Measurements from ENCODE around the gene IL16.

IL16 gene

DNA sequence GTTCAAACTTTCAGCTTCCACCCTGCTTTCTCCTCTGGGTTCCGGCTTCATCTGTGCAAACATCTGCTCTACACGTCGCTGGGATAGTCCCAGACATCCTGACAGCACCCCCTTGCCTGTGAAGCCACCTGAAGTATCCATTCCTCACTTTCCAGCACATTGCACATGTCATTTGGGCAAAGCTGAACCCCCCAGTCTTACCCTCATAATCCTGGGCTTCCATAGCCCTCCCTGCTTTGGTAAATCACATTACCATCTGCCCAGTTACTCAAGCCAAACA, 84.7 kb downstream of the IL16 start:
- Histone ChIP-seq H3K27ac (replicated peaks) (no peak overlapping the region), H3K27me3 (ENCODE audit: insufficient read depth, poor library complexity, severe bottlenecking) (no peaks in the 10 kb centered on the region), H3K4me3 (replicated peaks; ENCODE audit: insufficient read depth, low read length) (no peak overlapping the region)
- TF ChIP-seq POLR2AphosphoS5 (IDR thresholded peaks at IDR 0.05; ENCODE audit: low read depth): no peak
- no peak for TF ChIP-seq SPI1 (IDR thresholded peaks at IDR 0.05; ENCODE audit: borderline replicate concordance, low read depth)
- DNase-seq (ENCODE audit: low read depth in 1 of 2, low spot score in 1 of 2): no peak

DNA sequence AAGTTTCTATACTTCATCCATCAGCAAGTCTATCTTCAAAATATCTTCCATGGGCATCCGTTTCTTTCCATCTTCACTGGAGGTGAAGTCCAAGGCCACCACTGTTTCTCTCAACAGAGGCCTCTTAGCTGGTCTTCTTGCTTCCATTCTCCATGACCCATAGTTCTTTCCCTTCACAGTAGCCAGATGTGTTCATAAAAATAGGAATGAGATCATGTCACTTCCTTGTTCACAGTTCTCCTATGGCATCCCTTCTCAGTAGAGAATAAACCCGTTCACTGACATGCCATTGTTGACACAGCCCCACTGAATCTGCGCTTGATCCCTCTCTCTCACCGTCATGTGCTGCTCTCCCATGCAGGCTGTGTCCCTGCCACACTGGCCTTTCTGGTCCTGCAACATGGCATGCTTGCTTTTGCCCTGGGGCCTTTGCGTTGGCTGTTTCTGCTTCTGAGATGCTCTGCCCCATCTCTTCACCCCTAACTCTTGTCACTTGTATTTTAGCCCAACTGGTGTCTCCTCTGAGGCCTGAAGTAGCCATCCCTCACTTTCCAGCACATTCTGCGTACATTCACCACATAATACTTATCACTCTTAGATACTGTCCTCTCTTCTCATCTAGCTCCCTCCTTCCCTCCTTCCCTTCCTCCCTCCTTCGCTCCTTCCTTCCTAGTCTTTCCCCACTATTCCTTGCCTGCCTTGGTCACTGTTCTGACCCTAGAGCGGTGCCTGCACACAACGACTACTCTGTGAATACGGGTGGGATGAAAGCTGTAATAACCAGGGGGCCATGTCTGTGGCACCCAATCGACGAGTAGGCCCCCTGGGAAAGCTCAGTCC, 85.3 kb downstream of the IL16 start:
- no peak for DNase-seq (ENCODE audit: low read depth in 1 of 2, low spot score in 1 of 2)
- no peak overlapping the region for H3K4me3 ChIP-seq (replicated peaks; ENCODE audit: insufficient read depth, low read length)
- no peak overlapping the region for H3K27ac ChIP-seq (replicated peaks)
- H3K27me3 ChIP-seq (ENCODE audit: insufficient read depth, poor library complexity, severe bottlenecking): no peaks in the 10 kb centered on the region
- TF ChIP-seq POLR2AphosphoS5 (IDR thresholded peaks at IDR 0.05; ENCODE audit: low read depth): no peak
- TF ChIP-seq, protein P1, sequence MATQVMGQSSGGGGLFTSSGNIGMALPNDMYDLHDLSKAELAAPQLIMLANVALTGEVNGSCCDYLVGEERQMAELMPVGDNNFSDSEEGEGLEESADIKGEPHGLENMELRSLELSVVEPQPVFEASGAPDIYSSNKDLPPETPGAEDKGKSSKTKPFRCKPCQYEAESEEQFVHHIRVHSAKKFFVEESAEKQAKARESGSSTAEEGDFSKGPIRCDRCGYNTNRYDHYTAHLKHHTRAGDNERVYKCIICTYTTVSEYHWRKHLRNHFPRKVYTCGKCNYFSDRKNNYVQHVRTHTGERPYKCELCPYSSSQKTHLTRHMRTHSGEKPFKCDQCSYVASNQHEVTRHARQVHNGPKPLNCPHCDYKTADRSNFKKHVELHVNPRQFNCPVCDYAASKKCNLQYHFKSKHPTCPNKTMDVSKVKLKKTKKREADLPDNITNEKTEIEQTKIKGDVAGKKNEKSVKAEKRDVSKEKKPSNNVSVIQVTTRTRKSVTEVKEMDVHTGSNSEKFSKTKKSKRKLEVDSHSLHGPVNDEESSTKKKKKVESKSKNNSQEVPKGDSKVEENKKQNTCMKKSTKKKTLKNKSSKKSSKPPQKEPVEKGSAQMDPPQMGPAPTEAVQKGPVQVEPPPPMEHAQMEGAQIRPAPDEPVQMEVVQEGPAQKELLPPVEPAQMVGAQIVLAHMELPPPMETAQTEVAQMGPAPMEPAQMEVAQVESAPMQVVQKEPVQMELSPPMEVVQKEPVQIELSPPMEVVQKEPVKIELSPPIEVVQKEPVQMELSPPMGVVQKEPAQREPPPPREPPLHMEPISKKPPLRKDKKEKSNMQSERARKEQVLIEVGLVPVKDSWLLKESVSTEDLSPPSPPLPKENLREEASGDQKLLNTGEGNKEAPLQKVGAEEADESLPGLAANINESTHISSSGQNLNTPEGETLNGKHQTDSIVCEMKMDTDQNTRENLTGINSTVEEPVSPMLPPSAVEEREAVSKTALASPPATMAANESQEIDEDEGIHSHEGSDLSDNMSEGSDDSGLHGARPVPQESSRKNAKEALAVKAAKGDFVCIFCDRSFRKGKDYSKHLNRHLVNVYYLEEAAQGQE (IDR thresholded peaks at IDR 0.05; ENCODE audit: insufficient replicate concordance, low read depth): no peak

DNA sequence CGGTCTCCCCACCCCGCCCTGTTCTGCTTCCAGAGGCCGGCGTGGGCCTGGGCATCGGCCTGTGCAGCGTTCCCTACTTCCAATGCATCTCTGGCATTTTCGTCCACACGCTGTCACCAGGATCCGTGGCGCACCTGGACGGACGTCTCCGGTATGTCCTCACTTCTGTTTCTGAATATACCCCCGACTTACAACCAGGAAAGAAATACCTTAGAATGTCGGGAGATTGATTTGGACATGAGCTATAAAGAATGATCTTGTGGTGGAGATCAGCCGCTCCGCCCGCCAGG, 85.9 kb downstream of the IL16 start:
- Histone ChIP-seq H3K27ac (replicated peaks) (no peak overlapping the region), H3K4me3 (replicated peaks; ENCODE audit: insufficient read depth, low read length) (no peak overlapping the region)

DNA sequence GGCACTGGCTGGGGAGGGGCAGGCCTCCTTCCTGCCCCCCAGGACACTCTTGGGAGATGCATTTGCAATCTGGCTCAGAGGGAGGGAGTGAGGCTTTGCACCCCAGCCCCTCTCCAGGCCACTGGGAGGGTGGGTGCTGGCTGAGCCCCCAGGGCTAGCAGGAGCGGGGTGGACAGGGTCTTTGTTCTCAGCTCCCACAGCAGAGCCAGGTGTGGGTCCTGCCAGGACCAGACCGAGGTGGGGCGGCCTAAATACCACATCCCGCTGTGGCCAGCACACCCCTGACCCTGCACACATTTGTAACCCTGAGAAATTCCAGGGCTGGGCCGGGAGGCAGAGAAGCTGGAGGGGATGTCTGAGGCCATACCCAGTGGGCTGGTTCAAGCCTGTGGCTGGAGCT, 86.2 kb downstream of the IL16 start:
- Histone ChIP-seq H3K27me3 (ENCODE audit: insufficient read depth, poor library complexity, severe bottlenecking) (no peaks in the 10 kb centered on the region), H3K4me3 (replicated peaks; ENCODE audit: insufficient read depth, low read length) (no peak overlapping the region), H3K27ac (replicated peaks) (no peak overlapping the region)
- no peak for DNase-seq (ENCODE audit: low read depth in 1 of 2, low spot score in 1 of 2)
- TF ChIP-seq, protein P1 (IDR thresholded peaks at IDR 0.05; ENCODE audit: insufficient replicate concordance, low read depth): no peak
- TF ChIP-seq, protein P2, sequence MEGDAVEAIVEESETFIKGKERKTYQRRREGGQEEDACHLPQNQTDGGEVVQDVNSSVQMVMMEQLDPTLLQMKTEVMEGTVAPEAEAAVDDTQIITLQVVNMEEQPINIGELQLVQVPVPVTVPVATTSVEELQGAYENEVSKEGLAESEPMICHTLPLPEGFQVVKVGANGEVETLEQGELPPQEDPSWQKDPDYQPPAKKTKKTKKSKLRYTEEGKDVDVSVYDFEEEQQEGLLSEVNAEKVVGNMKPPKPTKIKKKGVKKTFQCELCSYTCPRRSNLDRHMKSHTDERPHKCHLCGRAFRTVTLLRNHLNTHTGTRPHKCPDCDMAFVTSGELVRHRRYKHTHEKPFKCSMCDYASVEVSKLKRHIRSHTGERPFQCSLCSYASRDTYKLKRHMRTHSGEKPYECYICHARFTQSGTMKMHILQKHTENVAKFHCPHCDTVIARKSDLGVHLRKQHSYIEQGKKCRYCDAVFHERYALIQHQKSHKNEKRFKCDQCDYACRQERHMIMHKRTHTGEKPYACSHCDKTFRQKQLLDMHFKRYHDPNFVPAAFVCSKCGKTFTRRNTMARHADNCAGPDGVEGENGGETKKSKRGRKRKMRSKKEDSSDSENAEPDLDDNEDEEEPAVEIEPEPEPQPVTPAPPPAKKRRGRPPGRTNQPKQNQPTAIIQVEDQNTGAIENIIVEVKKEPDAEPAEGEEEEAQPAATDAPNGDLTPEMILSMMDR (IDR thresholded peaks at IDR 0.05; ENCODE audit: insufficient read depth, low read length): no peak
- TF ChIP-seq POLR2AphosphoS5 (IDR thresholded peaks at IDR 0.05; ENCODE audit: low read depth): no peak
- no peak for TF ChIP-seq GABPA (IDR thresholded peaks at IDR 0.05; ENCODE audit: low read depth)
- no peak for TF ChIP-seq SPI1 (IDR thresholded peaks at IDR 0.05; ENCODE audit: borderline replicate concordance, low read depth)

More for the DNA sequence above, 85.9 kb downstream of the IL16 start:
- no peaks in the 10 kb centered on the region for H3K27me3 ChIP-seq (ENCODE audit: insufficient read depth, poor library complexity, severe bottlenecking)
- TF ChIP-seq, protein P2 (IDR thresholded peaks at IDR 0.05; ENCODE audit: insufficient read depth, low read length): no peak
- TF ChIP-seq, protein P1 (IDR thresholded peaks at IDR 0.05; ENCODE audit: insufficient replicate concordance, low read depth): no peak
- no peak for TF ChIP-seq SPI1 (IDR thresholded peaks at IDR 0.05; ENCODE audit: borderline replicate concordance, low read depth)
- no peak for TF ChIP-seq GABPA (IDR thresholded peaks at IDR 0.05; ENCODE audit: low read depth)
- TF ChIP-seq POLR2AphosphoS5 (IDR thresholded peaks at IDR 0.05; ENCODE audit: low read depth): no peak
- DNase-seq (ENCODE audit: low read depth in 1 of 2, low spot score in 1 of 2): no peak

All from HL-60 (cell line).